GM12874 (cell line): ENCODE measurements around the gene DCAF10.

Experiments used
- CTCF ChIP-seq: IDR thresholded peaks from 2 replicates; pipeline ENCODE4 v1.5.1; 2011; ENCODE audit warnings: low read depth, mild to moderate bottlenecking, control low read depth, low read length, moderate library complexity; ENCODE audit not compliant: insufficient read depth

The DCAF10 gene

GRCh38 chr9:37827483-37828165 lies 27.0 kb downstream of the DCAF10 start:
- TF ChIP-seq CTCF, result no peak

- no peak for TF ChIP-seq CTCF
Measured at GRCh38 chr9:37835821-37836220, 35.2 kb downstream of the DCAF10 start.

- TF ChIP-seq CTCF, result no peak
Measured at GRCh38 chr9:37836386-37836785, 35.8 kb downstream of the DCAF10 start.

GRCh38 chr9:37839496-37840461 lies 39.2 kb downstream of the DCAF10 start:
- TF ChIP-seq CTCF, result no peak

GRCh38 chr9:37840560-37841194 lies 40.1 kb downstream of the DCAF10 start:
- TF ChIP-seq CTCF, result no peak

- no peak for TF ChIP-seq CTCF
Measured at GRCh38 chr9:37852222-37852621, 51.6 kb downstream of the DCAF10 start.

- TF ChIP-seq CTCF, result no peak
Measured at GRCh38 chr9:37856551-37856950, 56.0 kb downstream of the DCAF10 start.
